Measurements from ENCODE around the gene TRABD2A. TPM values are rescaled to one million over a fixed set of nuclear protein-coding genes. Genes with fewer than 3 reads are reported as not detected.
"Not testable (repeated sequence)": the region's sequence is repeated elsewhere in the genome, so short reads cannot be mapped to it uniquely, and the experiment has no call there.

TRABD2A gene
- total RNA-seq, 1 donor from 2014 or later: 1.5 TPM

DNA sequence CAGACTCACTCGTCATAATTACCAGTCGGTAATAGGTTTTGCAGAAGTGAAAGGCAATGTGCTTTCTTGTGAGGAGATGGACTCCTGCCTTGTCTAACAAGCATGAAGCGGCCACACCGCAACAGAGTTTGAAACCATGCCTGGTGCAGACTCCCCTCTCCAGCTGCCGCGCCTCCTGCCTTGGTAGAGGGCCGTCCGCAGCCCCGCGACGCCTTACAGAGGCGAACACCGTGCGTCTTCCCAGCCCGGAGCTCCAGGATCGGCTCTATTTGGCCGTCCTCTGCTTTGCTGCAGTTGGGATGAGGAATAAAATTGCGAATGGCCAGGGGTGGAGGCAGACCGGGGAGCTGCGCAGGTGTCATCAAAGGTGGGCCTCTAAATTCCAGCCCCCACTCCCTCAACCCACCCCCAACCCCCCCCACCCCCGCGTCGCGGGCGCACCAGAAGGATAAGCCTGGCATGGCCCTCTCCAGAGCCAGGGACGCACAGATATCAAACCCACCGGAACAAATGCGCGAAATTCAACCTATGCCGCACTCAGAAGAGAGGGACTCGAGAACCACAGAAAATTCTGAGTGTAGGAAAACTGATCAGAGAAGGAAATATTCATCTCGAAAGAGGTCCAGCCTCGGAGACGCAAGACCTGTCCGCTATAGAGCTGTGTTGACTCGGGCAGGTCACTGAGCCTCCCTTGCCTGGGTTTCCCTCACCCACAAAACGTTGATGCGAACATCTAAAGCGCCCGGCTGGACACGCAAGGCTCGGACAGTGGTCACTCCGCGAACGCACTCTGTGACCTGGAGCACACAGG is 1.1 kb downstream of the TRABD2A start:
- DNase-seq: no peak

DNA sequence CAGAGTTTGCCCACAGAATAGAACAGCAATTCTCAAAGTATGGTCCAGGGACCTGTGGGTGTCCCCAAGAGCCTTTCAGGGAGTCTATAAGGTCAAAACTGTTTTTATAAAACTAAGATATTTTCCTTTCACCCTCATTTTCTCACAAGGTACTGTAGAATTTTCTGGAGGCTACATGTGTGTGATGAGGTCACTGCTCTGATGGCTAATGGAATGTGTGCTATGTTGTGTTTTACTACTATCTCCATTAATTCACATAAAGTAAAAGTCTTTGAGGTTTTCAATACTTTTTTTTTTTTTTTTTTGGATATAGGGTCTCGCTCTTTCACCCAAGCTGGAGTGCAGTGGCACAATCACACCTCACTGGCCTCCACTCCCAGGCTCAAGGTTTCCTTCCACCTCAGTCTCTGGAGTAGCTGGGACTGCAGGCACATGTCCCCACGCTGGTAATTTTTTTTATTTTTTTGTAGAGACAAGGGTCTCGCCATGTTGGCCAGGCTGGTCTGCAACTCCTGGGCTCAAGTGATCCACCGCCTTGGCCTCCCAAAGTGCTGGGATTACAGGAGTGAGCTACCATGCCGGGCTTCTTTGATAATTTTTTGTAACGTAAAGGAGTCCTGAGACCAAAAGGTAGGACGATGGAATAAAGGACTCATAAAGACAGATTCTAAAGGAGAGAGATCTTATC is 1.8 kb downstream of the TRABD2A start:
- DNase-seq: no peak

DNA sequence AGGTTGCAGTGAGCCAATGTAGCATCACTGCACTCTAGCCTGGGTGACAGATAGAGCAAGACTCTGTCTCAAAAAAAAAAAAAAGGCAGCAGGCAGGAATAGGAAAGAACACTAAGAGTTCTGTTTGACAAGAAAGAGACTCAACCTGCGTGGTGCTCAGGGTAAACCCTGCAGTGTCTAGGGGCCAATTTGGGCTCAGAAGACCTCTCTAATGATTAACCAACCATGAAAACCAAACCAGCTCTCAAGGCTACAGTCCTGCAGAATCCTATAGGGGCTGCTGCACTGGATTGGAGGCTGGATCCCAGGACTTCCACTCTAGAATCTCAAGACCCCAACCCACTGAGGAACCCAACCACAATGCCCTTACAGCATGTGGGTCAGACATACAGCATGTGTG is 2.4 kb downstream of the TRABD2A start:
- no peak for DNase-seq

DNA sequence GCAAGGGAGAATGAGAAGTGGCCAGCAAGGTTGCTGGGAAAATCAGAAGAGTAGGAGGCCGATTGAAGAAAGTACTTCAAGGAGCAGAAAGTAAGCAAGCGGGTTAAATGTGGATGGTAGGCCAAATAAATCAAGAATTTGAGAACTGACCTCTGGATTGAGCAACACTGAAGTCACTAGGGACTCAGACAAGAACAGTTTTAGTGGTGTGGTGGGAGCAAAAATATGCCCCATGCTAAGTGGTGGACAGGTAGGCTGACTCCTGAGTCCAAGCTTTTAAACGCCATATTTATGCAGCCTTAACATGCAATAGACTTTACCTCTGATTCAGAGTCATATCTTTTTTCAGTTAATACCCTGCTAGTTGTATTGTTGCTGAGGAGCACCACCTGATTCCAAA is 4.5 kb downstream of the TRABD2A start:
- no peak for DNase-seq

DNA sequence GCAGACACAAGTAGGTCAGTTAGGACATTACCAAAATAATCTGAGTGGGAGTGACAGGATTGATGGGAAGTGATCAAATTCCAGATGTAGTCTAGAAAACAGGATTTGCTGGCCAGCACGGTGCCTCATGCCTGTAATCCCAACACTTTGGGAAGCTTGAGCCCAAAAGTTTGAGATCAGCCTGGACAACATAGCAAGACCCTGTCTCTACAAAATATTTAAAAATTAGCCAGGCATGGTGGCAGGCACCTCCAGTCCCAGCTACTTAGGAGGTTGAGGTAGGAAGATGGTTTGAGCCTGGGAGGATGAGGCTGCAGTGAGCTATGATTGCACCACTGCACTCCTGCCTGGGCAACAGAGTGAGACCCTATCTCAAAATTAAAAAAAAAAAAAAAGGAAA is 5.3 kb downstream of the TRABD2A start:
- not testable (repeated sequence) for DNase-seq

DNA sequence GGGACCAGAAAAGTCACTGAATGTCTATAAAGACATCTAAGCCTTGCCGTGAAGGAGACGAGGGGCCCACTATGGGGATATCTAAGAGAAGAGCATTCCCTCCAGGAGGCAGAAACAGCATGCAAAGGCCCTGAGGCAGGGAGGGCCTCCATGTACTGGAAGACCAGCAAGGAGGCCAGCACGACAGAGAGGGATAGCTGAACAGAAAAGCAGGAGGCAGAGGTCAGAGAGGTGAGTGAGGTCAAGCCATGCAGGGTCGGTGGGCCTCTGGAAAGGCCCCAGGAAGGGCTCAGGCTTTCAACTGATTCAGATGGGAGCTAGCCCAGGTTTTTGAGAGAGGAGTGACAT is 5.7 kb downstream of the TRABD2A start:
- DNase-seq: no peak

DNA sequence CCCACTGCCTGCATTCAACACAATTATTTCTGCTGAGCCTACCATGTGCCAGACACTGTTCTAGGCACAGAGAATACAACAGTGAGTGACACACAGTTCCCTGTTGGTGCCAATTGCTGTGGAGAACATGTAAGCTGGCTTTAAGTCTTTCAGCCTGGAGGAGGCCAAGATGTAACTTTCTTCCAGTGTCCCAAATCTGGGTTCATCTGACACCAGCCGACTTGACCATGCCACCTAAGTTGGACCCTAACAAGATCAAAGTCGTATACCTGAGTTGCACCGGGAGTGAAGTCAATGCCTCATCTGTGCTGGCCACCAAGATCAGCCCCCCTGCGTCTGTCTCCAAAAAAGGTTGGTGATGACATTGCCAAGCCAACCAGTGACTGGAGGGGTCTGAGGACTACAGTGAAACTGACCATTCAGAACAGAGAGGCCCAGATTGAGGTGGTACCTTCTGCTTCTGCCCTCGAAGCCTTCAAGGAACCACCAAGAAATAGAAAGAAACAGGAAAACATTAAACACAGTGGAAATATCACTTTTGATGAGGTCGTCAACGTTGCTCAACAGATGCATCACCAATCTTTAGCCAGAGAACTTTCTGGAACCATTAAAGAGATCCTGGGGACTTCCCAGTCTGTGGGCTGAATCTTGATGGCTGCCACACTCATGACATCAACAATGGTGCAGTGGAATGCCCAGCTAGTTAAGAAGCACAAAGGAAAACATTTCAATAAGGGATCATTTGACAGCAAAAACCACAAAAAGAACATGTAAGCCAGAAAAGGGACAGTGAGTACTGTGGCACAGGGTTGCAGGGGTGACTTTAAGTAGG is 6.3 kb downstream of the TRABD2A start:
- no peak for DNase-seq

DNA sequence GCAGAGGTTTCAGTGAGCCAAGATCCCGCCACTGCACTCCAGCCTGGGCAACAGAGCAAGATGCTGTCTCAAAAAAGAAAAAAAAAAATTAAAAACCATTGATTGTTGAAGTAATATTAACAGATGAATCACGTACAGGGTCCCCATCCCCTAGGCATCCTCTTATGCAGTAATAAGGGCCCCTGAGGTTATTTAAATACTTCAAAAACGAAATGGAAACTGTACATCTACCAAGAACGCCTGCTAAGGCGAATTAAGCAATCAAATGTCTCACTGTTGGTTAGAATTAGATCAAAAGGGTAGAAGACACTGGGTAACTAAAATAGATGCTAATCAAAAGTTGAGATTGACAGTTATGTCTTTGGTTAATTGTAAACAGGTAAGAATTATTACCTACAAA is 7.5 kb downstream of the TRABD2A start:
- no peak for DNase-seq

DNA sequence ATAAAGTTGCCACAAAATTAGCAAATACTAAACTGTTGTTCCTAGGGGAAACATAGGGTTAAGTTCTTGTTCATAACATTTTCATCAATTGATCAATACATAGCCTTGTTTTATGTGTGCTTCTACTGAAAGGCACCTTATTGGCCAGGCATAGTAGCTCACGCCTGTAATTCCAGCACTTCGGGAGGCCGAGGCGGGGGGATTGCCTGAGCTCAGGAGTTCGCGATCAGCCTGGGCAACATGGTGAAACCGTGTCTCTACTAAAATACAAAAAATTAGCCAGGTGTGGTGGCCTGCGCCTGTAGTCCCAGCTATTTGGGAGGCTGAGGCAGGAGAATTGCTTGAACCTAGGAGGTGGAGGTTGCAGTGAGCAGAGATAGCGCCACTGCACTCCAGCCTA is 8.2 kb downstream of the TRABD2A start:
- not testable (repeated sequence) for DNase-seq

DNA sequence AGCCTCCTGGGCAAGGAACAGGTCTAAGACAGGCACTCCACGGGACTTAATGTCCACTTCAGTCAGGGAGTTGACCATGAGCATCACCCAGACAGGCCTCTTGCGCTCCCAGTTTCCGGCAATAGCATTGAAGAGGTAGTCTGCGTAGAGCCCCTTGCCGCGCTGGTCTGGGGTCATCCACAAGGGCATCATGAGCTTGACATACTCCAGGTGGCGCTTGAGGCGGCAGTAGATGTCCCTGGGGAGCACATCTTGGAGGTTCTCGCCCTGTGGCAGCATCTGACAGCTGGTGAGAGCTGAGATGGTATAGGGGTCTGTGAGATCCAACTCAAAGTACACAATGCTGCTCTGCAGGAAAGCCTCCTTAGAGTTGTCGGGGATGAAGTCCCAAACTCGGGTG is 10.6 kb downstream of the TRABD2A start:
- DNase-seq: no peak

DNA sequence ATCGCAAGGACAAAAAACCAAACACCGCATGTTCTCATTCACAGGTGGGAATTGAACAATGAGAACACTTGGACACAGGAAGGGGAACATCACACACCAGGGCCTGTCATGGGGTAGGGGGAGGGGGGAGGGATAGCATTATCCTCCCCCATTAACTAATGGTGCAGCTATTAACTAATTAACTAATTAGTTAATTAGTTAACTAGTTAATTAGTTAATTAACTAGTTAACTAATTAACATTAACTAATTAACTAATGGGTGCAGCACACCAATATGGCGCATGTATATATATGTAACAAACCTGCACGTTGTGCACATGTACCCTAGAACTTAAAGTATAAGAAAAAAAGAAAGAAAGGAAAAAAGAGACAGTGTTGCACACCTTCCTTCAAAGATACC is 12.6 kb downstream of the TRABD2A start:
- not testable (repeated sequence) for DNase-seq

DNA sequence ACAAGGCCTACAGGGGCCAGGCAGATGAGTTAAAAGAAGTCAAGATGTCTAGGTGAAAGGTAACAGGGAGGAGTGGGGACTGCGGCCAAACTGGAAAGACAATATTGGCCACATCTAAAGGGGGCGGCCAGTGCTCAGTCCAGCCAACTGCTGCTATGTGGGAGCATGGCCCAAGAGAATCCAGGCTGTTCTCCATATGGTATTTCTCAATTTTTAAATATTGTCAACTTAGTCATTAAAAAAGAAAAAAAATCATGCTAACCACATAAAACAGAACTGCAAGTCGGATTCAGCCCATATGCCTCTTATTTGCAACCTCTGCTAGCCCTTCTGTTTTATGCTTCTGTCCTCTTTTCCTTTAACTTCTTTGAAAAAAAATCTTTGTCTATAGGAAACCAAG is 14.8 kb downstream of the TRABD2A start:
- DNase-seq: no peak

DNA sequence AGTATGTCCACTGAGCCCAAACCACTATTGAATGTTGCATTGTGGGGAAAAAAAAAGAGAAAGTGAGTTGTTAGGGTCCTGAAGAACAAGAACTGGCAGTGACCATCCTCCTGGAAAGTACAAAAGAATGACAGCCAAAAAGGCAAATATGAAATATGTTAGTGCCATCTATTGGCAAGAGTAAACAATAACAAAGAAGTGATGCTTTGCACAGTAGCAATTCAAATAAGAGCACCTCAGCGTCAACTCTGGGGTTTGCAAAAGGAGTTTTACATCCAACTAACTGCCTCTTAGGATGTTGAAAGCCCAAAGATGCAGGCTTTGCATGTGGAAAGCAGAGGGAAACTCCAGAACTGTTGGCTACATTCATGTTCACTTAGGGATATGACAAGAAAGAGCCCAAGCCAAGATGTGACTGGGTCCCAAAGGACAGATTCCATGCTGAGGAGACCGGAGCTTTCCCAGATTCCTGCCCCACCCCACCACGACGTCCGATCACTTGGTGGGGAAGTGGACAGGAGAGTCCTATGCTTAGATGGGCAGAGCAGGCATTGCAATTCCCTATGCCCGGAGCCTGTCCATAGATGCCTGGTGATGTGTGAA is 15.6 kb downstream of the TRABD2A start:
- DNase-seq: no peak

DNA sequence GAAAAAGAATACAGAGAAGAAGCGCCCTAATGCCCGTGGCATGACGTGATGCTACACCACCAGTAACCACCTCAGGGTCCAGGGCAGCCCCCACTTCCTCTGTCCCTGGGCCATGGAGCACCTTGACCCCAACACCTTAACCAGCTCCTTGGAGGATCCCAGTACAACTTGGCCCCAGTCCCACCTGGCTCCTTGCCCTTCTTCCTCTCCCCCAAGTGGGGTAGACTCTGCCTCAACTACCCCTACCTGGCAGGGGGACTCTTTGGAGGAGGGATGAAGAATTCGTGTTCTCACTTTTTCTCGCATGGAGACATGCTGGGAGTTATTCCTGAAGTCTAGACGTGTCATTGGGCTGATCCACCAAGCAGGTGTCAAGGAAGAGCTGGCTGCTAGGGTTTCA is 18.9 kb downstream of the TRABD2A start:
- DNase-seq: no peak

DNA sequence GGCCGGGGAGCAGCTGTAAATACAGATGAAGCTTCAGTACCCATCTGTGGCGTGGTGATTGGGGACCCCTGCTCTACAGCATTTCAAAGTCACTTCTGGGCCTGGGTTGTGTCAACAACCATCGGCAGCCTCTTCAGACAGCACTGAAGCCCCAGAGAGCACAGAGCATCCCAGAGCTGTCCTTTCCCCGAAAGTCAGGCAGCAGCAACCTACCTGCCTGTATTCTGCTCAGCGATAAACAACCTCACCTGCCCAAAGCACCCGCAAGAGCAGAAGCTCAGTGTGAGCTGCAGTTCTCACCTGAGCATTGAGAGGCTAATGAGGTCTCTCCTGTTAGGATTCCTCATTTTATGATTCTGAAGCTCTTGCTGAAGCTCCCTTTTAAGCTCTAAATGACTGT is 19.3 kb downstream of the TRABD2A start:
- no peak for DNase-seq

DNA sequence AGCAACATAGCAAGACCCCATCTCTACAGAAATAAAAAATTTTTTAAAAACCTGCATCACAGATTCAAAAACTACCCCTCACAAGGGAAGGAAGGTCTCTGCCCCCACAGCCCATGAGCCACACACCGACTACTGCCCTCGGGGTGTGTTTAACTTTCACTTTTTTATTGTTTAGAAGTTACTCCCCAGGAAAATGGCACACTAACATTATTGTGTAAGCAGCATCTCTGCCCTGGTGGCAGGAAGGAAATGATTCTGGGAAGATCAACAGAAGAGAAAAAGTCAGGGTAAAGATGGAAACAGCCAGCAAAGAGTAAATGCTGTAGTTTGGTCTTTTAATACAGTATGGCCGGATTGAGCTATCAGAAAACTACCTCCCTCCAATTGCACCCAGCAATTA is 21.9 kb downstream of the TRABD2A start:
- no peak for DNase-seq

DNA sequence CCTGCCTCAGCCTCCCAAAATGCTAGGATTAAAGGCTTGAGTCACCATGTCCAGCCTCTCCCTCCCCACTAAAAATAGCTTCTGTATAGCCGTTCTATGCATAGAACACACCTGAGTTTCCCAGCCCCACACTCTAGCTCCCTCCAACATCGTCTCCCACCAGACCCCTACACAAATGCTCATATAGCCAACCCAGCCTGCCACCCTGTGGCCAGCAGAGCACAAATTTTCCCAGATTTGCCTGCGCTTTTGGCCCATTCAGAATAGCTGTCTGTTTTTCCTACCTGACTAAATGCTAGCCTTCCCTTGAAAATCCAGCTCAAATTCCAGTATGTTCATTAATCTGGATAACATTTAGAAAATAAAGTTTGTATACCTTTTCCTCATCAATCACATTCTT is 22.8 kb downstream of the TRABD2A start:
- no peak for DNase-seq

DNA sequence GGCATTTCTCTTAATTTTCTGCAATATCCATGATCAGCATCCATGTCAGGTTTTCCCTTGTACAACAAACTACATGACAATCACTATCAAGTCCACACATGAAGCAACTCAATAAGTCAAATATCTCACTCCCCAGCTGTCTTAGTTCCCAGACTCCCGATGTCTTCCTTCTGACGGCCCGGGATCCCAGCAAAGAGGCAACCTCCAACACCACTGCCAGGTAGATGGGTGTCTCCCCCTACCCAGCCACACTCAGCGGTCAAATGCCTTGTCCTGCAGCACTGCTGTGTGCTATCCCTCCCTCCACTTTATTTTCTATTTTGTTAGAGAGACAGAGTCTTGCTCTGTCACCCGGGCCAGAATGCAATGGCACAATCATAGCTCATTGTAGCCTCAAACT is 23.3 kb downstream of the TRABD2A start:
- DNase-seq: no peak

DNA sequence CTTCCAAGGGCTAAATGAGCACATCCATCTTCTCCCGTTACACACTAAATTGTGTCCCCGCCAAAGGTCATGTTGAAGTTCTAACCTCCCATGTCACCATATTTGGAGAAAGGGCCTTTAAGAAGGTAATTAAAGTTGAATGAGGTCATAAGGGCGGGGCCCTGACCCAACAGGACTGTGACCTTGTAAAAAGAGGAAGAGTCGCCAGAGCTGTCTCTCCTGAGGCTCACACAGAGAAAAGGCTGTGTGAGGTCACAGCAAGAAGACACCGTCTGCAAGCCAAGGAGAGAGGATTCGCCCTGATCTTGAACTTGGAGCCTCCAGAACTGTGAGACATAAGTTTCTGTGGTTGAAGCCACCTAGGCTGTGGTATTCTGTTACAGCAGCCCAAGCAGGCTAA is 24.1 kb downstream of the TRABD2A start:
- no peak for DNase-seq

DNA sequence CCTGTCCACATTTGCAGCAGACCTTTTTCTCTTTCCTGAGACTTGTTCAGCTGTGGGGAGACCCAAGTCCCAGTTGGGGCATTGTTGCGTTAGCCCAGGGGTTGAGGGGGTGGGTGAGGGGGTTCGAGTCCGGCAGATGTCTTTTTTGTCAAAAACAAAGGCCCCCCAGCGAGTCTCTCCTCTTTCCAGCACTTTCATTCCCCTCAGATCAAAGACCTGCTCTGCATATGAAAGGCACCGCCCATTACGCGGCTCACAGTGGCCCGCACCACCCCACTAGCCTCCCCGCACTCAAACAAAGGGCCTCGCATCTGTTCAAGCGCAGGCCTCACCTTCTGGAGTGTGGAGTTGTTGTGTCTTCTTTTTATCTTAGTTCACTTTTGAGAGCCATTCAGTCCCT is 25.2 kb downstream of the TRABD2A start:
- DNase-seq: no peak

DNA sequence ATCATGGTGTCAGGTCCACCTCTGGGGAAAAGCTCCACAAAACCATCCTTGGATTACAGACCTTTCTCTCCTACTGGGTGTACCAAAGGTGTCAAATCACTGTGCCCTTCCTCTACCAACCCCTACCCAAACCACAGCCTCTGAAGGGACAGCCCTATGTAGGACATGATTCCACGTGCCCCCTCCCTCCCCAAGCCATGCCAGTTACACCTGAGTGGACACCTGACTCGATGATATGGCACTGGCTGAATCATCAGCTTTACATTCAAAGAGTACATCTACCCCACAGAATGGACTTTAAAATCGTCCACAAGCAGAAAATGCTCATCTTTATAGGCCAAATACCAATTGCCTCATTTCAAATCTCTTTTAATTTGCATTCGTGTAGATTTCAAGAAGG is 26.0 kb downstream of the TRABD2A start:
- no peak for DNase-seq

DNA sequence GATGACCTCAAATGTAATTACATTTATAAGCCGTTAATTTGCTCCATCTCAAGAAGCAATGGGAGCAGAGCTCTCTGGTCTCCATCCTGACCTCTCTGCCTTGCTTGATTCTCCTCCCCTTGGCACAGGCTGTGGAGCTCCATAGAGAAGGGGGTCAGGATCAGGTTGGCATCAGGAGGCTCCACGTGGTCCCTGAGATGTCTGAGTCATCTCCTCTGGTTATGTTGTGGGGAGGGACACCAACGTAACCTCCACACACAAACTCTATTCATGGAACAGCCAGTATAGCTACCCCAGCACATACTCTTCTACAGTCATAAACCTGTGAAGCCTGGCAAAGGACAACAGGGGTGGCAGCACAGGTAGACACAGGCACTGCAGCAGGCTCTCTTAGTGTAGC is 29.0 kb downstream of the TRABD2A start:
- DNase-seq: no peak

DNA sequence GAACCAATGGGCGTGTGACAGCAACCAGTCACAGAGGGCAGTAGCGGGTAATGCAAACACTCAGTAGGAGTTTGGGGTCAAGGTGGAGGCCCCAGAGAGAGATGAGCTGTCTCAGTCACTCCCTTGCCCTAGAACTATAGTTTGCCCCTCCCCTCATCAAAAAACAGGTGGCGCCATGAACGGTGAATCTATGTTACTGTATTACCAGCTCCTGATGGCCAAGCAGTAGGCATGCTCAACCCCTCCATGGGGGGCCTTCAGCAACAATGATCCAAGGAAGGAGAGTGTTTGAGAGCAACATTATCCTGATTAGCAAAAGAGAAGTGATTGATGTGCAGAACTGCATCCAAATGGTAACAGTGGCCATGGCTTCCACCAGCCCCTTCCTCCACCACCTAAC is 30.4 kb downstream of the TRABD2A start:
- DNase-seq: no peak

Data from skin of body (tissue), 2 donors.